ENCODE data around the gene HIPK2.
A peak's percentile ranks its signal among the peaks of the same experiment; 100 is the strongest.

HIPK2 gene

GRCh38 chr7:139648941-139649425 lies 128.8 kb downstream of the HIPK2 start:
- DNase-seq (ENCODE audit: low read depth in 2 of 2), result no peak

- DNase-seq (ENCODE audit: low read depth in 2 of 2), result no peak
Observed at GRCh38 chr7:139648391-139648861, 129.4 kb downstream of the HIPK2 start.

- DNase-seq (ENCODE audit: low read depth in 2 of 2), result no peak
Observed at GRCh38 chr7:139647814-139648390, 129.9 kb downstream of the HIPK2 start.

DNA sequence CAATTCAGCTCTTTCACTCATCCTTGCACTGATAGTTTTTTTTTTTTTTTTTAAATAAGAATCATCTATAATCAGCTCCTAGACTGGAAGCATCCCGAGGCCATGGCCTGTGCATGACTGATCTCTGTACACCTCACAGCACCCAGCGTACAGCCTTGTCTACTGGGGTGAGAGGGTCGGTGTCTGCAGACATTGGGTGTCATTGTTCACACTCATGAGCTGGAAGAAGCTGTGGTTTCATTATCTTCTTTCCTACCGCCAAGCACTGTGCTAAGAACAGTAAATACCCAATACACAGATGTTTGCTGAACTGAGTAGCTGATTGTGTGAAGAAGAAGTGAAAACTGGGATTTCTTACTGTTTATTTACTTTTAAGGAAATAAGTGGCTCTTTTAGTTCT lies 130.7 kb downstream of the HIPK2 start:
- no peak for DNase-seq (ENCODE audit: low read depth in 2 of 2)

- no peak for DNase-seq (ENCODE audit: low read depth in 2 of 2)
Observed at GRCh38 chr7:139646566-139646965, 131.2 kb downstream of the HIPK2 start.

GRCh38 chr7:139645572-139646523 lies 131.9 kb downstream of the HIPK2 start:
- DNase-seq (ENCODE audit: low read depth in 2 of 2), result peak; percentile 78 to 79

DNA sequence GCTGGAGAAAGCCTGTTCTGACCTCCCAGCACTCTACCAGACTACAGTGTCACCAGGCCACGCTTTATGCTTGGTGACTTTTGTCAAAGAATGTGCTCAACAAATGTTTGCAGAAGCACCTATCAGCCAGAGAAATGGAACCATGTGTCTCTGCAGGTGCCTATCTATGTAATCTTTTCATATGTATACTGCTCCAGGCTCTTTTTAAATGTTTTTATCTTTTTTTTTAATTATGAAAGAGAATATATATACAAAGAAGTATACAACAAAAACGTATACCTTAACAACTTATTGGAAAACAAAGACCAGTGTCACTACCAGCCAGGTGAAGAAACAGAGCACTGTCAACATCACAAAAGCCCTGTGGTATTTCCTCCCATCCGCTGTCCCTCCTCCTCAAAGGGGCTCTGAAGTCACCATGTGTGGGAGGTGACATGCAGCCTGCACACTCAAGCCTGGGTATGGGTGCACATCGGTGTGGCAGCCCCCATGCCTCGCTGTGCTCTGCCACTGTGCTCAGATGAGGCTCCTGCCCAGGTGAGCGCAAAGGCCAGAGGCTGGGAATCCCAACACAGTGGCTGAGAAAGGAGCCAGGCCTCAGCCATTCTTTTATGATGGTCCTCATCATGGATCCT lies 133.7 kb downstream of the HIPK2 start:
- no peak for DNase-seq (ENCODE audit: low read depth in 2 of 2)

- DNase-seq (ENCODE audit: low read depth in 2 of 2), result no peak
Observed at GRCh38 chr7:139642283-139642682, 135.5 kb downstream of the HIPK2 start.

DNA sequence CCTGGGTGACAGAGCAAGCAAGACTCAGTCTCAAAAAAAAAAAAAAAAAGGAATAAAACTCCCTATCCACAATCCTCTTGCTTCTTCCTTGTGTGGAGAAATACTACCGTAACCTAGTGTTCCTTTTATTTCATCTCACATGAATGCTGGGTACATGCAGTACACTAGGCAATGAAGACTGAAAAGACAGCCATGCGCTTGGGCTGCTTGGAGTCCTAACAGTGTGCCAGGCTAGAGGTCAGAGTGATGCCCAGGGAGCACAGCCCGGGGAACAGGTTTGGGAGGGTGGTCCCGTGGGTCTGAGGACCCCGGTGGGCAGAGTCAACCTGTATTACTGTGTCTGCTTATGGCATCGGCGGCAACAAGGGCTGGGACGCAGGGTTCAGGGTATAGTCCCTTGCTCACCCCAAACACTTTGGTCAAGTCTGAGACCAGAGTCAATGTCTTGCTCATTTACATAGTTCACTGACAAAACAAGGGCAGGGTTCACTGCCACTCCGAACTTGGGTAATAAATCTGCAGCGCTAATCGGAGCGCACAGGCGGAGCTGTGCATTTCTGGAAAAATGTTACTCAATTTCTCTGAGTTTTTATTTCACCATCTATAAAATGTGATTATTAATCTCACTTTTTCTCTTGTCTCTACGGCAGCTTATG lies 136.3 kb downstream of the HIPK2 start:
- no peak for DNase-seq (ENCODE audit: low read depth in 2 of 2)

GRCh38 chr7:139640681-139641080 lies 137.1 kb downstream of the HIPK2 start:
- DNase-seq (ENCODE audit: low read depth in 2 of 2), result no peak

GRCh38 chr7:139639563-139639962 lies 138.2 kb downstream of the HIPK2 start:
- DNase-seq (ENCODE audit: low read depth in 2 of 2), result no peak

DNA sequence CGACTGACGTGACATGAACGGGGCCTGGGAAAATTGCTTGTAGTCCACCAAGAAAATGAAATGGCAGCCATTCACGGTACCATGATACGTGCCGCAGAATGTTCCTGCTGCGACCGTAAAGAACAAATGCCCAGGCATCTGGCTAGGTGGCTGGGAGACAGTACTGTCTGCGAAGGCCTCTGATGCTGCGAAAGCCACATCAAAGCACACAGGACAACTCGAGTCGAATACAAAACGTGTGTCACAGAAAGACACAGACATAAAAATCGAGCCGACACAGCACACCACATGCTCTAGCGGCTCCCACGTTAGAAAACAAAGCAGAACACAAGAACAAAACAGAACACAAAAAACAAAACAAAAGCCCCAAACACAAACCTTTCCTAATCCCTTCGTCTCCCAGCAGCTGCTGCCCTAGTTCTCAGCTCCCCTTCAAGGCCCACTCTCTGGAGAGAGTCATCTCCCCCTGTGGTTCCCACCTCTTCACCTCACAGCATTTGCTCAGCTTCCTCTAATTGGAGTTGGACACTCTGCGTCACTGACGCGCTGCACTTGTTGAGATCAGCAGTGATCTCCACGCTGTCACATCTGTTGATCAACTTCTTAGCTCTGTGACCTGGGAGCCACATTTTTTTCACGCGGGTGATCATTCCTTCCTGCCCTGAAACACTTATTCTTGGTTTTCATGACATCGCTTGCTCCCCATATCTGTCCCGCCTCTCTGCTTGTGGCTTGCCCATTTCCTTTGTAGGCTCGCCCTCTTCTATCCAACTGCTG lies 142.1 kb downstream of the HIPK2 start:
- DNase-seq (ENCODE audit: low read depth in 2 of 2), result peak; percentile 22 to 53

DNA sequence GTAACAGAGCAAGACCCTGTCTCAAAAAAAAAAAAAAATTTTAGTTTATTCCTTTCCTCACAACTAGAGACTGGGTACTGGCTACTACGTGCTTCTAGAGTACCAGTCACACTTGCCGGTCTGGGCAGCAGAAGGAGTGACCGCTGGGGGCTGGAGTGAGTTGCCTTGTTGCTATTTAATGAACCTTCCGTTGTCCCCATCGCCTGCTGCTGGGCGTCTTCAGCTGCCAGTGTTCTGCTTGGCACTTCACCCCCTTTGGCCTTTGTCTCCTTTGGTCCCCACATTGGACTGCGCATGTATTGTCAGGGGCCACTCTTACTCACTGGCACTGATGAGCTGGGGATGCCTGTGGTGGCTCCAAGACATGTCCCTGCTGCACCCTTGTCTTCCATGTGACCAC lies 143.7 kb downstream of the HIPK2 start:
- DNase-seq (ENCODE audit: low read depth in 2 of 2), result no peak

- DNase-seq (ENCODE audit: low read depth in 2 of 2), result no peak
Observed at GRCh38 chr7:139631520-139632031, 146.2 kb downstream of the HIPK2 start.

DNA sequence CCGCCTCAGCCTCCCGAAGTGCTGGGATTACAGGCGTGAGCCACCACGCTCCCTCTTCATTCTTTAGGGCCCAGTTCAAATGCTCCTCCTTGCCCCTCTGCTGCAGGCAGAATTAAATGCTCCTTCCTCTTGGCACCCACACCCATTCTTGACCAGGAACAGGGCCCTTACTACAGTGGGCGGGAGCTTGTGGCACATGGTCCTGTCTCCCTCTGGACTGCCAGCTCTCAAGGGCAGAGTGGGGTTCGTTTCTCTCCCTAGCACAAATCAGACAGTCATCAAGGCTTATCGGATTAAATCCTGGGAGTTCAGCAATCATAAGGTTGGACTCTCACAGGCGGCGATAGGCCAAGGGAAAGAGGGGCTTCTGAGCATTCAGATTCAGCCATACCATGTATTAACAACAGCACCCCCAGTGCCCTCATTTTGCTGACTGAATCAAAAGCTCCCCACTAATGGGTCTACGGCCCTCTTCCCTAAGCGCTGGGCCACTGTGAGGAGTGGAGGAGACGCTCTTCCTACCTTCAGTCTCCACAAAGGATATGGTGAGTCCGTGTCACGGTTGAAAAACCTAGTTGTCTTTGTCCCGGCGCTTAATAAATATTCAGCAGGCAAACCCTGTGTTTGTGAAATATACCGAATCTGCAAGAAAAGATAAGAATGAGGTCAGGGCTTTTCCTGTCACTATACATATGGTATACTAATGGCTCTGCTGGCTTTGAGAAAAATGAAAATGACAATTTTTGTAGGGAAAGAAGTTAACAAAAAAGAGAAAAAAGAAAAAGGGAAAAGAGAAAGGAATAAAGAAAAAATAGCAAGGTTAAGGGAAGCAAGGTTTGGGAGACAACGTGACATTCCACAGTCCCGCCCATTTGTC lies 146.9 kb downstream of the HIPK2 start:
- no peak for DNase-seq (ENCODE audit: low read depth in 2 of 2)

DNA sequence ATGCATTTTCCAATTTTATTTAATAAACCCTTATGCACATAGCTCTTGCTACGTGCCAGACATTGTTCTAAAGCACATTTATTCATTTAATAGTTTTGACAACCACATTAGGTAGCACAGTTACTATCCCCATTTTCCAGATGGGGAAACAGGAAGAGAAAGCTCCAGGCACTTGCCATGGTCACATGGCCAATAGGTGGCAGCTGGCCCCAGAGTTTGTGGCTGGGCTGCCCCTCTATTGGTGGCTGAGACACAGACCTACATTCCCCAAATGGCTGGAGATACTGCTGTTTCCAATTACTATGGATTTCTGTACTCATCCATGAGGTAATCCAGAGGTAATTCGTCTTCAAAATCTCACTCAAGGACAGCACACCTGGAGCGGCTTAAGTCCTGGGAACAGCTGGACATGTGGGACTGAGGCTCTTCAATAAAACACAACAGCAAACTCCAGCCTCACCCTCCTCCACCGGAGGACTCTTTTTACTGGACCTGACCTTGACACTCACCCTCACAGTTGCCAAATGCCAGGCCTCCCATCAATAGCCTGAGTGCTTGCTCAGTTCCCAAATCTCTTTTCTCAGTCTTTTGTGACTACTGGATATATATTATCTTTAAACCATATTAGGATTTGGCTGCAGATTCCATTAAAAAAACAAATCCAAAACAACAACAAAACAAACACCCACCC lies 148.3 kb downstream of the HIPK2 start:
- no peak for DNase-seq (ENCODE audit: low read depth in 2 of 2)

GRCh38 chr7:139627831-139628230 lies 150.0 kb downstream of the HIPK2 start:
- DNase-seq (ENCODE audit: low read depth in 2 of 2), result no peak

DNA sequence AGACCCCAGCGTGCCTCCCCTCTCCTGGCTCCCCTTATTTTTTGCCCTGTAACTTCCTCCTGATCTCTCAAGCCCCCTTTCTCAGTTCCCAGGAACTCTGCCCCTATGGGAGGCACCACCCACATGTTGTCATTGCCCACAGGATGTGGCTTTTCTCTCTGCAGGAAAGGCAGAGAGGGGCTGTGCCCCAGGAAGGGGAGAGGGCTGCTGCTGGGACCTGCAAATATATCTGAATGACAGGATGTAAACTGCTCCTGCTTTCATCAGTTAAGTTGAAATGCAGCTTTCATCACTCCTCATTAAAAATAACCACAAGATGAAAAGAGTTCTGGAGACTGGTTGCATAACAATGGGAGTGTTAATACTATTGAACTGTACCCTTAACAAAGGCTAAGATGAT lies 151.0 kb downstream of the HIPK2 start:
- no peak for DNase-seq (ENCODE audit: low read depth in 2 of 2)

DNA sequence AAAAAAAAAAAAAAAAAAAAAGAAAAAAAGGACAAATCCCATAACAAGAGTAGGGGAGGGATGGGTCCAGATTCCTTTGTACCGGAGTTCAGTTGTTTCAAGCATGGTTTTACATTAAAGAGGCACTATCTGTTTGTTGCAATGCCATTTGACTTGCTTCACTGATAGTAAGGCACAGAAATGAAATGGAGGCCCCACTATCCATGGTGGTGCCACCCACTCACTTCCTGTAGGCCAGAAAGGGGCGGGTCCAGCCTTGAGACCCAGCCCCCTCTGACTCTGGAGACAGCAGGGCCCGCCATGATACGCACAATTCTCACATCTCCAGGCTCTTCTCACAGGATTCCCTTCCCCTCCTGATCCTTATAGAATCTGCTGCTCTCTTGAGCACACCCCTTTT lies 154.3 kb downstream of the HIPK2 start:
- no peak for DNase-seq (ENCODE audit: low read depth in 2 of 2)
